ENCODE results near the gene INSRR.

DNA sequence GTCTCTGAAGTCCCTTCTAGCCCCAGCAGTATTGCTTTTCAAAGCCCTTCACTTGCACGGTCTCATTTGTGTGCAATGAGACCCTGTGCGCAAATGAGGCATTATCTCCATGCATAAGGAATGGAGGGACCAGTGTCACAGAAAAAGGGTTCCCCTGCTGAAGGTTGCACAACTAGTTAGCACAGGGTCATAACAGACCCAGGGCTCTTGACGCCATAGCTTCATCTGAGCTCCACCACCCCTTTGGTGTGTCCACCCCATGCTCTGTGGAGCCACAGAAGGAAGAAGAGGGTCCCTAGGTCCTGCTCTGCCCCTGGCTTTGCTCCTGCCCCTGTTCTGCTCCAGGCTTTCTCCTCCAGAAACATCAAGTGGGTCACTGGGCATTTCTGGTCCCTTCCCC lies 54.9 kb downstream of the INSRR start:
- TF ChIP-seq, protein P1, sequence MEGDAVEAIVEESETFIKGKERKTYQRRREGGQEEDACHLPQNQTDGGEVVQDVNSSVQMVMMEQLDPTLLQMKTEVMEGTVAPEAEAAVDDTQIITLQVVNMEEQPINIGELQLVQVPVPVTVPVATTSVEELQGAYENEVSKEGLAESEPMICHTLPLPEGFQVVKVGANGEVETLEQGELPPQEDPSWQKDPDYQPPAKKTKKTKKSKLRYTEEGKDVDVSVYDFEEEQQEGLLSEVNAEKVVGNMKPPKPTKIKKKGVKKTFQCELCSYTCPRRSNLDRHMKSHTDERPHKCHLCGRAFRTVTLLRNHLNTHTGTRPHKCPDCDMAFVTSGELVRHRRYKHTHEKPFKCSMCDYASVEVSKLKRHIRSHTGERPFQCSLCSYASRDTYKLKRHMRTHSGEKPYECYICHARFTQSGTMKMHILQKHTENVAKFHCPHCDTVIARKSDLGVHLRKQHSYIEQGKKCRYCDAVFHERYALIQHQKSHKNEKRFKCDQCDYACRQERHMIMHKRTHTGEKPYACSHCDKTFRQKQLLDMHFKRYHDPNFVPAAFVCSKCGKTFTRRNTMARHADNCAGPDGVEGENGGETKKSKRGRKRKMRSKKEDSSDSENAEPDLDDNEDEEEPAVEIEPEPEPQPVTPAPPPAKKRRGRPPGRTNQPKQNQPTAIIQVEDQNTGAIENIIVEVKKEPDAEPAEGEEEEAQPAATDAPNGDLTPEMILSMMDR (IDR thresholded peaks at IDR 0.05) = no peak
- TF ChIP-seq ZFX (IDR thresholded peaks at IDR 0.05; ENCODE audit: borderline replicate concordance) = no peak

Measured in 22Rv1 (cell line).